ENCODE measurements around the gene GPRC5D.

- TF ChIP-seq CTCF (conservative IDR thresholded peaks at IDR 0.05; ENCODE audit: low read length) (no peak), EZH2phosphoT487 (IDR thresholded peaks at IDR 0.05; ENCODE audit: borderline replicate concordance) (no peak)
These were observed 45.2 kb upstream of the GPRC5D start for GRCh38 chr12:12997156-12997555.

All from Loucy (cell line).